Mesenchymal stem cell (in vitro differentiated cells and primary cell): ENCODE data around the gene HOXC11.

Source experiments
- DNase-seq: peaks from one replicate; pipeline ENCODE4 v3.0.0-alpha.2; 2013
- H2AFZ ChIP-seq: one replicate; pipeline ENCODE4 v1.6.1; 2013; ENCODE audit warnings: low read depth, mild to moderate bottlenecking, control low read depth, inconsistent platforms, low read length, moderate library complexity
- H2AK5ac ChIP-seq: 2 replicates; pipeline ENCODE4 v1.6.1; 2013; ENCODE audit warnings: low read length, moderate library complexity, mild to moderate bottlenecking, inconsistent platforms; ENCODE audit not compliant: severe bottlenecking
- H2BK120ac ChIP-seq: one replicate; pipeline ENCODE4 v1.6.1; 2013; ENCODE audit warnings: low read depth, mild to moderate bottlenecking, inconsistent platforms, low read length, moderate library complexity
- H2BK12ac ChIP-seq, 2 experiments: one replicate each; pipeline ENCODE4 v1.6.1; 2013; ENCODE audit warnings: inconsistent platforms in 2 of 2, low read length in 2 of 2, mild to moderate bottlenecking in 2 of 2, moderate library complexity in 2 of 2, control low read depth in 1 of 2
- H2BK15ac ChIP-seq: one replicate; pipeline ENCODE4 v1.6.1; 2013; ENCODE audit warnings: mild to moderate bottlenecking, low read depth, inconsistent platforms; ENCODE audit not compliant: poor library complexity, severe bottlenecking
- H2BK5ac ChIP-seq: 2 replicates; pipeline ENCODE4 v1.6.1; 2013; ENCODE audit warnings: low read depth, mild to moderate bottlenecking, low read length, control low read depth, inconsistent platforms; ENCODE audit not compliant: poor library complexity, severe bottlenecking
- H3K14ac ChIP-seq, 2 experiments: one replicate each; pipeline ENCODE4 v1.6.1; 2013; ENCODE audit warnings: inconsistent platforms in 2 of 2, low read length in 2 of 2, control low read depth in 1 of 2, mild to moderate bottlenecking in 1 of 2, moderate library complexity in 1 of 2
- H3K18ac ChIP-seq, 2 experiments: one replicate each; pipeline ENCODE4 v1.6.1; 2013; ENCODE audit warnings: inconsistent platforms in 2 of 2, low read length in 2 of 2, control low read depth in 1 of 2, low read depth in 1 of 2, mild to moderate bottlenecking in 1 of 2
- H3K23ac ChIP-seq, 2 experiments: one replicate each; pipeline ENCODE4 v1.6.1; 2013; ENCODE audit warnings: inconsistent platforms in 2 of 2, low read length in 2 of 2, mild to moderate bottlenecking in 2 of 2, moderate library complexity in 2 of 2, control low read depth in 1 of 2
- H3K27ac ChIP-seq: 2 replicates; pipeline ENCODE4 v1.5.1; 2013; ENCODE audit warnings: mild to moderate bottlenecking, moderate library complexity, low read length, control low read depth, inconsistent platforms; ENCODE audit not compliant: poor library complexity, severe bottlenecking
- H3K27me3 ChIP-seq, 2 experiments: 2 replicates each; pipeline versions ENCODE4 v1.6.1 to v1.7.0; 2013; ENCODE audit warnings: low read length in 2 of 2, mild to moderate bottlenecking in 2 of 2, moderate library complexity in 2 of 2, control low read depth in 1 of 2, inconsistent platforms in 1 of 2; ENCODE audit not compliant: control insufficient read depth in 1 of 2, insufficient read depth in 1 of 2
- H3K36me3 ChIP-seq, 2 experiments: 2 replicates each; pipeline versions ENCODE4 v1.6.1 to v1.7.0; 2013; ENCODE audit warnings: low read length in 2 of 2, control low read depth in 1 of 2, inconsistent platforms in 1 of 2, low read depth in 1 of 2, mild to moderate bottlenecking in 1 of 2; ENCODE audit not compliant: insufficient read depth in 2 of 2, control insufficient read depth in 1 of 2
- H3K4ac ChIP-seq, 2 experiments: one replicate each; pipeline ENCODE4 v1.6.1; 2013; ENCODE audit warnings: inconsistent platforms in 2 of 2, low read length in 2 of 2, mild to moderate bottlenecking in 2 of 2, moderate library complexity in 2 of 2, control low read depth in 1 of 2, low read depth in 1 of 2
- H3K4me1 ChIP-seq: 2 replicates; pipeline ENCODE4 v1.6.1; 2013; ENCODE audit warnings: low read depth, low read length, control low read depth; ENCODE audit not compliant: control insufficient read depth, insufficient read depth
- H3K4me2 ChIP-seq: 2 replicates; pipeline ENCODE4 v1.6.1; 2013; ENCODE audit warnings: low read length, mild to moderate bottlenecking, inconsistent platforms; ENCODE audit not compliant: poor library complexity, severe bottlenecking
- H3K4me3 ChIP-seq, 2 experiments: 2 replicates each; pipeline versions ENCODE4 v1.5.1 to v1.7.0; 2013; ENCODE audit warnings: low read length in 2 of 2, mild to moderate bottlenecking in 2 of 2, control low read depth in 1 of 2, low read depth in 1 of 2; ENCODE audit not compliant: insufficient read depth in 1 of 2
- H3K79me1 ChIP-seq: replicated peaks from 2 replicates; pipeline ENCODE4 v1.6.1; 2013; ENCODE audit warnings: mild to moderate bottlenecking, control low read depth, low read length, inconsistent platforms; ENCODE audit not compliant: poor library complexity, severe bottlenecking
- H3K9ac ChIP-seq: 2 replicates; pipeline ENCODE4 v1.7.0; 2013; ENCODE audit warnings: mild to moderate bottlenecking, low read length, moderate library complexity
- H3K9me3 ChIP-seq: 2 replicates; pipeline ENCODE4 v1.7.0; 2013; ENCODE audit warnings: mild to moderate bottlenecking, low read length; ENCODE audit not compliant: control insufficient read depth
- H4K8ac ChIP-seq: one replicate; pipeline ENCODE4 v1.6.1; 2013; ENCODE audit warnings: inconsistent platforms, mild to moderate bottlenecking, low read length, moderate library complexity
- H4K91ac ChIP-seq: one replicate; pipeline ENCODE4 v1.6.1; 2013; ENCODE audit warnings: mild to moderate bottlenecking, low read length, inconsistent platforms
- WGBS: methylation state at CpG from one replicate; pipeline ENCODE4 v1.1.7; 2013; ENCODE audit warnings: mixed read lengths; 5-methylcytosine and 5-hydroxymethylcytosine counted together

HOXC11 gene

GRCh38 chr12:53988541-53989226 lies 15.8 kb downstream of the HOXC11 start:
- Histone ChIP-seq H2AK5ac (peak overlapping the region; percentile 79), H3K4me3 (peak overlapping the region in 1 of 2 experiments; percentile 92), H2BK15ac (no peak overlapping the region), H3K79me1 (peaks cover 2% of the 10 kb centered on the region), H3K4me1 (peaks cover 46% of the 10 kb centered on the region), H3K14ac (no peak overlapping the region), H2BK120ac (no peak overlapping the region), H3K4me2 (peak overlapping the region; percentile 59), H2BK5ac (no peak overlapping the region), H2BK12ac (no peak overlapping the region), H4K91ac (no peak overlapping the region), H3K9me3 (no peaks in the 10 kb centered on the region), H3K27ac (peak overlapping the region; percentile 50), H3K36me3 (no peaks in the 10 kb centered on the region), H3K27me3 (peaks cover 0 to 10% of the 10 kb centered on the region in 2 experiments), H3K4ac (no peak overlapping the region), H2AFZ (no peak overlapping the region), H4K8ac (no peak overlapping the region), H3K9ac (peak overlapping the region; percentile 98), H3K23ac (no peak overlapping the region), H3K18ac (no peak overlapping the region)
- 3% methylated on average over 5 of the region's 5 CpGs for WGBS
- no peak for DNase-seq

- H2BK12ac ChIP-seq, result no peak overlapping the region
- no peak overlapping the region for H3K4ac ChIP-seq
- peak overlapping the region in 1 of 2 experiments; percentile 92 for H3K4me3 ChIP-seq
- peak overlapping the region; percentile 8 for H3K27ac ChIP-seq
- no peak overlapping the region for H2BK5ac ChIP-seq
- H3K9me3 ChIP-seq, result no peaks in the 10 kb centered on the region
- H3K9ac ChIP-seq, result peak overlapping the region; percentile 98
- H3K36me3 ChIP-seq, result no peaks in the 10 kb centered on the region
- peaks cover 2% of the 10 kb centered on the region for H3K79me1 ChIP-seq
- peak overlapping the region; percentile 59 for H3K4me2 ChIP-seq
- H2BK15ac ChIP-seq, result no peak overlapping the region
- H3K27me3 ChIP-seq, result peaks cover 0 to 4% of the 10 kb centered on the region in 2 experiments
- H3K23ac ChIP-seq, result no peak overlapping the region
- 22% methylated on average over 24 of the region's 28 CpGs for WGBS
- no peak overlapping the region for H2AFZ ChIP-seq
- H3K4me1 ChIP-seq, result peaks cover 43% of the 10 kb centered on the region
- peak; percentile 71 for DNase-seq
- H3K14ac ChIP-seq, result no peak overlapping the region
- H2AK5ac ChIP-seq, result no peak overlapping the region
- H2BK120ac ChIP-seq, result no peak overlapping the region
- H4K91ac ChIP-seq, result no peak overlapping the region
- peak overlapping the region; percentile 19 for H4K8ac ChIP-seq
- no peak overlapping the region for H3K18ac ChIP-seq
These were observed 16.5 kb downstream of the HOXC11 start for GRCh38 chr12:53989227-53990113.

GRCh38 chr12:53990311-53991076 lies 17.6 kb downstream of the HOXC11 start:
- DNase-seq, result no peak
- Histone ChIP-seq H3K18ac (no peak overlapping the region), H3K4me1 (peaks cover 43% of the 10 kb centered on the region), H4K91ac (no peak overlapping the region), H3K27ac (peak overlapping the region; percentile 62), H2BK5ac (no peak overlapping the region), H3K9me3 (no peaks in the 10 kb centered on the region), H2AFZ (no peak overlapping the region), H2AK5ac (no peak overlapping the region), H2BK15ac (peak overlapping the region; percentile 33), H3K4ac (no peak overlapping the region), H3K27me3 (peaks cover 0 to 4% of the 10 kb centered on the region in 2 experiments), H3K9ac (peak overlapping the region; percentile 98), H2BK12ac (no peak overlapping the region), H3K4me3 (peak overlapping the region; percentile 50 to 92), H4K8ac (no peak overlapping the region), H3K36me3 (no peaks in the 10 kb centered on the region), H3K79me1 (peaks cover 2% of the 10 kb centered on the region), H2BK120ac (no peak overlapping the region), H3K14ac (no peak overlapping the region), H3K23ac (no peak overlapping the region), H3K4me2 (peak overlapping the region; percentile 81)
- 21% methylated on average over 27 of the region's 27 CpGs for WGBS
